GM21447 (cell line): Measurements from ENCODE around the gene ZBTB37.
"Not testable (repeated sequence)": the region's sequence is repeated elsewhere in the genome, so short reads cannot be mapped to it uniquely, and the experiment has no call there.

ENCODE experiments used
- ATAC-seq: cut with Tn5 transposase; IDR thresholded peaks from one replicate; pipeline ENCODE4 v1.9.1; 2021; ENCODE audit not compliant: unreplicated experiment

ZBTB37 gene, protein sequence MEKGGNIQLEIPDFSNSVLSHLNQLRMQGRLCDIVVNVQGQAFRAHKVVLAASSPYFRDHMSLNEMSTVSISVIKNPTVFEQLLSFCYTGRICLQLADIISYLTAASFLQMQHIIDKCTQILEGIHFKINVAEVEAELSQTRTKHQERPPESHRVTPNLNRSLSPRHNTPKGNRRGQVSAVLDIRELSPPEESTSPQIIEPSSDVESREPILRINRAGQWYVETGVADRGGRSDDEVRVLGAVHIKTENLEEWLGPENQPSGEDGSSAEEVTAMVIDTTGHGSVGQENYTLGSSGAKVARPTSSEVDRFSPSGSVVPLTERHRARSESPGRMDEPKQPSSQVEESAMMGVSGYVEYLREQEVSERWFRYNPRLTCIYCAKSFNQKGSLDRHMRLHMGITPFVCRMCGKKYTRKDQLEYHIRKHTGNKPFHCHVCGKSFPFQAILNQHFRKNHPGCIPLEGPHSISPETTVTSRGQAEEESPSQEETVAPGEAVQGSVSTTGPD

DNA sequence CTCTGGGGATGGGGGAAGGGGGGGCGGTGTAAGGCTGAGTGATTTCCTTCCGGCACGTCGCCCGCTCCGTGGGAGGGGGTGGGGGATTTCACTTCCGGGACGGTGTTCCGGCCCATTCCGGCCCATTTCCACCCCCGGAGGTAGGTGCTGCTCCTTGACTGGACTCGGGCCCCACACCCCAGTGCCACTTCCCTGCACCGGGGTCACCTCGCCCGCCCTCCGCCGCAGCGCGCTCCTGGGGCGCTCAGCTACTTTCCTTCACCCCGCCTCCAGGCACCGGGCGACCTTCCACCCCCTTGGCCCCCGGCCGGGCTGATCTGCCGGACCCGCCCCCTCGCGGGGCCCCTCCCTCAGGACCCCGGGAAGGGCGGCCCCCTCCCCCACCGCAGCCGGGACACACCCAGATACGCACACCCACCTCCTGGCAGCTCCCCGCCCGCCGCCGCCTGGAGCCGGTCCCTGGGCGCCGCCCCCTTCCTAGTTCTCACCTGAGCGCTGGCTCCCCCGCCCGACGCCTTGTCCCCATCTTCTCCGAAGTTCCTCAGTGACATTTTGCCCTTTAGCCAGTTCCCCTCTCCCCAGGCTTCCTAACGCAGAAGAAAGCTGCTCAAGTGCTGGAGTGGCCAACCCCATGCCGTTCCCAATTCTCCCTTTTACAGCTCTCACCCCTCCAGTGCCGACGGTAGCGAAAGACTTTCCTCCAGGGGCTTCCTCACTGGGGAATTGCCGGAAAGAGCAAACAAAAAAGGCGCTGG lies at the start of gene ZBTB37:
ZBTB37 (plus strand) TSS at position 115 of the 755 bp plus-strand sequence. CDS start 1,846 bp downstream, outside the sequence.
- peak; percentile 62 for ATAC-seq

GRCh38 chr1:173818459-173818858 lies 49.7 kb upstream of the ZBTB37 start:
- ATAC-seq = no peak

DNA sequence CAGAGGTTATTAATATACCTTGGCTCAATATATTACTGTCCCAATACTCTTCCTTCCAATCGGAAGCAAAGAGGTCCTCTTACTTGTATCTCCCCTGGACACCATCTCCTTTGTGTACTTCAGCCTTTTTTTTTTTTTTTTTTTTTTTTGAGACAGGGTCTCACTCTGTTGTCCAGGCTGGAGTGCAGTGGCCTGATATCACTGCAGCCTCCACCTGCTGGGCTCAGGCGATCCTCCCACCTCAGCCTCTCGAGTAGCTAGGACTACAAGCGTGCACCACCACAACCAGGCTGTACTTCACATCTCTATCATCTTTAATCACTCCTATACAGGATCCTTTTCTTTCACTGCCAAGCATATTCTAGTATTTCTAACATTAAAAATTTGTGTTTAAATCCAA lies 46.5 kb upstream of the ZBTB37 start:
- ATAC-seq = no peak

GRCh38 chr1:173823781-173824314 lies 44.3 kb upstream of the ZBTB37 start:
- ATAC-seq = peak; percentile 45

DNA sequence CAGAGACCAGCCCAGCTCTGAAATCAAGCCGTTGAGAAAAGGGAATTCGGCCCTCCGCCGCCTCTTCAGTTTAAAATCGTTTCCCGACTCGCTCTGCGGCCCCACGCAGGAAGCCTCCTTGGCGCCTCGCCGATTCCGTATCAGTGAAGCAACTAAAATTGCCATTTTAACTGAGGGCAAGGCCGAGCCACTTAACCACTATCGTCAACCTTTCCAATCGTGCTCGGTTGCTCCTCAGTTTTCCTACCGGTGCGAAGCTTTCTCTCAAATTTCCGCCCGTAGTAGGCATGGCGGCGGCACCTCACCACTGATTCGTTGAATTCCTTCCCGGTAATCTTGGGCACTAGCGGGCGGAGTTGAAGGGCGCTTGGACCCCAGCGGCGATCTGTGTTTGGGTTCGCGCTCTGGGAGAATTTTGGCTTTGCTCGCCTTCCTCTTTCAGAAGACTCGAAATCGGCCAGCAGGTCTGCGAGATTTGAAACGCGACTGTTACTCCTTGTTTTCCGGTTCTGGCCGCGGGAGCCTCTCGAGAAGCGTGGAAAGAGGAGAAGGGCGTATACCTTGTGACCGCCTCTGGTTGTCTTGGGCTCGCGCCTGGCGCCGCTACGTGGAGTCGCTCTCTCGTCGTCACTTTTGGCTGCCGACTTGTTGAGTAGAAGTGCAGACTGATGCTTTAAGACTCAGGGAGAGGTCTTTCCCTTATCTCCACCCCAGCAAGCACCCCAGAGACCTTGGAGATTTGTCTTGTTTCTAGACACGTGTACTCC lies 43.7 kb upstream of the ZBTB37 start, which contains the start of the genes CENPL and DARS2:
CENPL (minus strand) TSS at position 569 of the 767 bp plus-strand sequence. CDS start 13,584 bp downstream, outside the sequence.
DARS2 (plus strand) TSS at position 359 of the 767 bp plus-strand sequence. CDS start 557 bp downstream, outside the sequence.
- ATAC-seq = peak; percentile 82

GRCh38 chr1:173827611-173828010 lies 40.6 kb upstream of the ZBTB37 start:
- no peak for ATAC-seq

- no peak for ATAC-seq
These were observed 35.4 kb upstream of the ZBTB37 start for GRCh38 chr1:173832748-173833147.

DNA sequence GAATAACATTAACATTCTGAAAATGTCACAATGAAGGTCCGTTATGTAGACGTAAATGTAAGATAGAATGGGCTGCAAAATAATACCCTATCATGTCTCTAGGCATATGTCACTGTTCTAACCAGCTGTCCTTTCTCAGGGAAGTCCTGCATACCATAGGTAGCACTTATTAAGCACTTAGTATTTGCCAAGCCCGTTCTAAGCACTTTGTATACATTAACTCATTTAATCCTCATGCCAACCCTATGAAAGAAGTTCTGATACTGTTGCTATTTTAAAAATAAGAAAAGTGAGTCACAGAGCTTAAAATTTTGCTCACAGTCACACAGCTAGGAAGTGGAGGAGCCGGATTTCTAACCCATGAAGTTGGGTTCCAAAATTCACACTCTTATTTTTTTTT lies 16.1 kb upstream of the ZBTB37 start:
- ATAC-seq = no peak

DNA sequence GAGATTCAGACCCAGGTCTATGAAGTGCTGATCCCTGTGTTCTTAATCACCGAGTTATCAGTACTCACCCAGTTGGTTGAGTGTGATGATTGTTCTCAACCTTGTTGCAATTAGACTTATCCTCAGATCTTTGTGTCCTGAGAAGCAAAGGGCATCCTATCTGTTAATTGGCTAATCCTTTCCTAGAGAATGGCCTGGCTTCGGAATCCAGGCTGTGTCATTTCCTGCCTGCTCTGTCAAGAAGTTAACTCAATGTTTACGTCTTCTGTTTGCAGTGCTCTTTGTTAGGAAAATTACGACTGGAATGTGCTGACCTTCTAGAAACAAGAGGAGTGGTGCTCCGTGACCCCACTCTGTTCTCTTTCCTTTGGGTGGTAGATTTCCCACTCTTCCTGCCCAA lies 15.1 kb upstream of the ZBTB37 start:
- no peak for ATAC-seq

DNA sequence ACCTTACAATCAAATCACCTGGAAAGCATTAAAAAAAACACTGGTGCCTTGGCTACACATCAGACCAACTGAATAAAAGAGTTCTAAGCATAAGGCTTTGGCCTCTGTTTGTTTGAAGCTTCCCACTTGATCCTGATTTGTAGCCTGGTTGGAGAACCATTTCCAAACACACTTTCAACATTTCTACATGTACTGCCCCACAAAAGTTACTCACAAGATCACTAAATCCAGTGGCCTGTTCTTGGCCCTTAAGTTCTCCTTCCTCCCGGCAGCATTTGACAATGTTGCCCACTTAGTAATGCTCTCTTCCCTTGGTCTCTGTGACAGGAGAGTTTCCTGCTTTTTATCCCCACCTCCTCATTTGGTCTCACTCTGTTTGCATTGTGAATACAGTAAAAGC lies 12.2 kb upstream of the ZBTB37 start:
- ATAC-seq = no peak

- no peak for ATAC-seq
These were observed 11.3 kb upstream of the ZBTB37 start for GRCh38 chr1:173856903-173857302.

- no peak for ATAC-seq
These were observed 10.7 kb upstream of the ZBTB37 start for GRCh38 chr1:173857363-173857917.

DNA sequence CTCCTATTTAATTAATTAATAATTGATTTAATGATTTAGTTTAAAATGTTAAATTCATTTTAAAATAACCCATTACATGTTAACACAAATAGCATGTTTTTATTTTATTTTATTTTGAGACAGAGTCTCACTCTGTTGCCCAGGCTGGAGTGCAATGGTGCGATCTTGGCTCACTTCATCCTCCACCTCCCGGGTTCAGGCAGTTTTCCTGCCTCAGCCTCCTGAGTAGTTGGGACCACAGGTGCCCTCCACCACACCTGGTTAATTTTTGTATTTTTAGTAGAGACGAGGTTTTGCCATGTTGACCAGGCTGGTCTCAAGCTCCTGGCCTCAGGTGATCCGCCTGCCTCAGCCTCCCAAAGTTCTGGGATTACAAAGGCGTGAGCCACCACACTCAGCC lies 8.6 kb upstream of the ZBTB37 start:
- not testable (repeated sequence) for ATAC-seq

GRCh38 chr1:173860065-173860464 lies 8.1 kb upstream of the ZBTB37 start:
- no peak for ATAC-seq

- ATAC-seq = no peak
These were observed 6.4 kb upstream of the ZBTB37 start for GRCh38 chr1:173861731-173862145.

GRCh38 chr1:173862146-173862768 lies 5.9 kb upstream of the ZBTB37 start:
- ATAC-seq = not testable (repeated sequence)

DNA sequence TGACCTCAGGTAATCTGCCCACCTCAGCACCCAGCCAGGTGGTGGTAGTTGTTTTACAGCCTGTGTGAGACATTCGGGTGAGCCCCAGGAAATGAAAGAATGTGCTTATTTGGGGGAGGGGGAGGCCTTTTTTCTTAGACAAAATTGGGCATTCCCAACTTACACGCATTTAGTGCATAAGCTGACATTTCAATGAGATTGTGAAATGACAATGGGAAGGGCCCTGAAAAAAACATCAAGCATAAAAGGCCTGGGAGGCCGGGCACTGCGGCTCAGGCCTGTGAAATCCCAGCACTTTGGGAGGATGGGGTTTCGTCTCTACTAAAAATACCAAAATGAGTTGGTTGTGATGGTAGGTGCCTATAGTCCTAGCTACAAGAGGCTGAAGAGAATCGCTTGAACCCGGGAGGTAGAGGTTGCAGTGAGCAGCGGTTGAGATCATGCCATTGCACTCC lies 5.4 kb upstream of the ZBTB37 start:
- ATAC-seq = no peak

- no peak for ATAC-seq
These were observed 4.7 kb upstream of the ZBTB37 start for GRCh38 chr1:173863224-173864161.
